Subcutaneous abdominal adipose tissue (tissue), 5 donors: Measurements from ENCODE around the gene RIN1.
A peak's percentile ranks its signal among the peaks of the same experiment; 100 is the strongest.

Source experiments
- H3K27ac ChIP-seq: one replicate; pipeline ENCODE4 v1.7.0; 2013; ENCODE audit warnings: low read depth, mild to moderate bottlenecking, inconsistent platforms, low read length, moderate library complexity
- H3K27me3 ChIP-seq, 5 donors: one replicate each; pipeline ENCODE4 v1.7.0; 2013; ENCODE audit warnings: low read length in 5 of 5, inconsistent platforms in 1 of 5; ENCODE audit not compliant: control insufficient read depth in 5 of 5, insufficient read depth in 4 of 5
- H3K36me3 ChIP-seq, 5 donors: one replicate each; pipeline ENCODE4 v1.7.0; 2013; ENCODE audit warnings: low read length in 5 of 5; ENCODE audit not compliant: control insufficient read depth in 5 of 5, insufficient read depth in 5 of 5
- H3K4me1 ChIP-seq, 5 donors: one replicate each; pipeline ENCODE4 v1.7.0; 2013; ENCODE audit warnings: low read length in 5 of 5, mild to moderate bottlenecking in 3 of 5, moderate library complexity in 1 of 5; ENCODE audit not compliant: control insufficient read depth in 5 of 5, insufficient read depth in 5 of 5
- H3K4me3 ChIP-seq, 5 donors: one replicate each; pipeline ENCODE4 v1.7.0; 2013; ENCODE audit warnings: low read length in 5 of 5, low read depth in 1 of 5
- H3K9ac ChIP-seq, 5 donors: one replicate each; pipeline ENCODE4 v1.7.0; 2013; ENCODE audit warnings: low read length in 5 of 5, mild to moderate bottlenecking in 4 of 5, moderate library complexity in 3 of 5
- H3K9me3 ChIP-seq, 5 donors: one replicate each; pipeline ENCODE4 v1.7.0; 2013; ENCODE audit warnings: low read length in 5 of 5; ENCODE audit not compliant: control insufficient read depth in 5 of 5
- donor health status: healthy.
- donor health status: healthy.
- donor health status: healthy.
- donor health status: healthy.
- donor health status: healthy.

RIN1 gene

GRCh38 chr11:66343176-66343575 lies 6.9 kb upstream of the RIN1 start:
- Histone ChIP-seq H3K36me3 (peaks cover 0 to 43% (median 39%) of the 10 kb centered on the region in 5 donors), H3K9ac (no peak overlapping the region), H3K9me3 (no peaks in the 10 kb centered on the region), H3K27ac (no peak overlapping the region), H3K27me3 (no peaks in the 10 kb centered on the region), H3K4me1 (peaks cover 9 to 46% (median 43%) of the 10 kb centered on the region in 5 donors), H3K4me3 (no peak overlapping the region)

GRCh38 chr11:66341502-66342126 lies 5.4 kb upstream of the RIN1 start:
- Histone ChIP-seq H3K9me3 (no peaks in the 10 kb centered on the region), H3K36me3 (peaks cover 0 to 53% (median 48%) of the 10 kb centered on the region in 5 donors), H3K4me1 (peaks cover 7 to 38% (median 37%) of the 10 kb centered on the region in 5 donors), H3K4me3 (no peak overlapping the region), H3K9ac (no peak overlapping the region), H3K27ac (no peak overlapping the region), H3K27me3 (no peaks in the 10 kb centered on the region)

- Histone ChIP-seq H3K9ac (no peak overlapping the region), H3K36me3 (peaks cover 0 to 53% (median 48%) of the 10 kb centered on the region in 5 donors), H3K4me1 (peaks cover 6 to 38% (median 37%) of the 10 kb centered on the region in 5 donors), H3K9me3 (no peaks in the 10 kb centered on the region), H3K27ac (no peak overlapping the region), H3K27me3 (peaks cover 0 to 4% (median 0%) of the 10 kb centered on the region in 5 donors), H3K4me3 (no peak overlapping the region)
Observed at GRCh38 chr11:66340596-66341501, 4.6 kb upstream of the RIN1 start.

GRCh38 chr11:66339686-66340483 lies 3.7 kb upstream of the RIN1 start:
- Histone ChIP-seq H3K27ac (no peak overlapping the region), H3K9ac (no peak overlapping the region), H3K9me3 (no peaks in the 10 kb centered on the region), H3K36me3 (peaks cover 0 to 53% (median 48%) of the 10 kb centered on the region in 5 donors), H3K27me3 (peaks cover 0 to 7% (median 0%) of the 10 kb centered on the region in 5 donors), H3K4me3 (no peak overlapping the region), H3K4me1 (peaks cover 6 to 39% (median 37%) of the 10 kb centered on the region in 5 donors)

- Histone ChIP-seq H3K27me3 (peaks cover 0 to 7% (median 0%) of the 10 kb centered on the region in 5 donors), H3K36me3 (peaks cover 0 to 53% (median 49%) of the 10 kb centered on the region in 5 donors), H3K9me3 (no peaks in the 10 kb centered on the region), H3K4me1 (peaks cover 3 to 36% (median 32%) of the 10 kb centered on the region in 5 donors), H3K4me3 (no peak overlapping the region), H3K9ac (no peak overlapping the region), H3K27ac (no peak overlapping the region)
Observed at GRCh38 chr11:66339162-66339675, 3.0 kb upstream of the RIN1 start.

- H3K9ac ChIP-seq: no peak overlapping the region
- no peaks in the 10 kb centered on the region for H3K9me3 ChIP-seq
- peaks cover 0 to 56% (median 51%) of the 10 kb centered on the region in 5 donors for H3K36me3 ChIP-seq
- H3K27me3 ChIP-seq: peaks cover 0 to 7% (median 0%) of the 10 kb centered on the region in 5 donors
- H3K4me3 ChIP-seq: no peak overlapping the region
- no peak overlapping the region for H3K27ac ChIP-seq
- peaks cover 0 to 29% (median 25%) of the 10 kb centered on the region in 5 donors for H3K4me1 ChIP-seq
Observed at GRCh38 chr11:66338276-66339161, 2.3 kb upstream of the RIN1 start.

GRCh38 chr11:66337103-66337899 lies 1.1 kb upstream of the RIN1 start:
- Histone ChIP-seq H3K4me3 (no peak overlapping the region), H3K27ac (no peak overlapping the region), H3K9me3 (no peaks in the 10 kb centered on the region), H3K27me3 (peaks cover 0 to 7% (median 0%) of the 10 kb centered on the region in 5 donors), H3K36me3 (peaks cover 0 to 66% (median 57%) of the 10 kb centered on the region in 5 donors), H3K9ac (no peak overlapping the region), H3K4me1 (peaks cover 0 to 27% (median 20%) of the 10 kb centered on the region in 5 donors)

GRCh38 chr11:66335531-66336233 lies 552 bp downstream of the RIN1 start:
- H3K9ac ChIP-seq: peak overlapping the region in 3 of 5 donors; percentile 21 to 73 (median 68)
- H3K4me3 ChIP-seq: peak overlapping the region in 4 of 5 donors; percentile 58 to 76 (median 66)
- peaks cover 0 to 7% (median 0%) of the 10 kb centered on the region in 5 donors for H3K27me3 ChIP-seq
- peaks cover 0 to 27% (median 20%) of the 10 kb centered on the region in 5 donors for H3K4me1 ChIP-seq
- peak overlapping the region; percentile 37 for H3K27ac ChIP-seq
- no peaks in the 10 kb centered on the region for H3K9me3 ChIP-seq
- peaks cover 0 to 52% (median 44%) of the 10 kb centered on the region in 5 donors for H3K36me3 ChIP-seq
